Measurements from ENCODE around the gene MSRB3. TPM values are rescaled to one million over a fixed set of nuclear protein-coding genes. Genes with fewer than 3 reads are reported as not detected.

MSRB3 gene
- total and polyA plus RNA-seq, 2 of the 4 experiments (the other 2 are of a cell fraction), result 31.7 to 35.7 TPM

DNA sequence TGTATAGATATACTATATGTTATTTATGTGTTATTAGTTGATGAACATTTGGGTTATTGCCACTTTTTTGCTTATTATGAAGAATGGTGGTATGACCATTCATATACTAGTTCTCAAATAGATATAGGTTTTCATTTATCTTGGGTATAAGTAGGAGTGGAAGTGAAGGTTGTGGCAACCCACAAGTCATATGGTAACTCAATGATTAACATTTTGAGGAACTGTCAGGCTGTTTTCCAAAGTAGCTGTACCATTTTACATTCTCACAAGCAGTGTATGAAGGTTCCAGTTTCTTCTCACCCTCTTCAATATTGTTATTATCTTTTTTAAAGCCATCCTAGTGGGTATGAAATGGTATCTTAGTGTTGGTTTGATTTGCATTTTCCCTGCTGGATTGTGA is 19.0 kb upstream of the MSRB3 start:
- H3K4me1 ChIP-seq (ENCODE audit: control insufficient read depth, insufficient read depth, low read length), result no peaks in the 10 kb centered on the region
- no peak overlapping the region for H3K18ac ChIP-seq (ENCODE audit: low read depth, low read length)
- H2BK15ac ChIP-seq (ENCODE audit: low read depth, low read length), result no peak overlapping the region
- H2BK120ac ChIP-seq (ENCODE audit: low read depth, low read length), result no peak overlapping the region
- H4K8ac ChIP-seq (ENCODE audit: low read depth in 2 of 2, low read length in 2 of 2), result no peak overlapping the region
- no peak for DNase-seq
- no peaks in the 10 kb centered on the region for H3K9me3 ChIP-seq (ENCODE audit: control insufficient read depth, insufficient read depth, low read length)
- H2AFZ ChIP-seq (replicated peaks; ENCODE audit: low read length, poor library complexity), result no peak overlapping the region
- no peak overlapping the region for H3K14ac ChIP-seq (replicated peaks; ENCODE audit: low read depth, low read length)
- H4K20me1 ChIP-seq (ENCODE audit: insufficient read depth, low read length), result no peaks in the 10 kb centered on the region
- H3K56ac ChIP-seq (ENCODE audit: extremely low read depth, insufficient read depth, low read length), result no peak overlapping the region
- H3K4me3 ChIP-seq (ENCODE audit: insufficient read depth, low read depth, low read length), result no peak overlapping the region
- no peak overlapping the region for H2BK20ac ChIP-seq (ENCODE audit: low read depth, low read length)
- no peak overlapping the region for H3K9ac ChIP-seq (ENCODE audit: low read depth, low read length)
- H2BK5ac ChIP-seq (ENCODE audit: low read depth, low read length, poor library complexity, severe bottlenecking), result no peak overlapping the region
- ATAC-seq (ENCODE audit: low read depth), result no peak
- H3K36me3 ChIP-seq (ENCODE audit: control insufficient read depth, insufficient read depth, low read length), result no peaks in the 10 kb centered on the region
- no peaks in the 10 kb centered on the region for H3K79me1 ChIP-seq (ENCODE audit: low read depth in 1 of 2, low read length in 2 of 2)
- no peak overlapping the region for H3K27ac ChIP-seq (ENCODE audit: insufficient read depth, low read length)
- H3K9me1 ChIP-seq (ENCODE audit: insufficient read depth, low read length), result no peaks in the 10 kb centered on the region
- in situ Hi-C loops (cut with MboI; ENCODE audit: low sequenced_read_pairs), result no loop called here
- no peak overlapping the region for H2AK5ac ChIP-seq (ENCODE audit: low read depth, low read length)
- H3K27me3 ChIP-seq (ENCODE audit: control insufficient read depth, insufficient read depth, low read length), result no peaks in the 10 kb centered on the region
- H2AK9ac ChIP-seq (replicated peaks; ENCODE audit: low read depth, low read length, poor library complexity), result no peak overlapping the region
- intact Hi-C loops (cut with micrococcal nuclease), result no loop called here
- H4K91ac ChIP-seq (ENCODE audit: insufficient read depth, low read depth, low read length), result no peak overlapping the region
- dilution Hi-C loops (cut with HindIII; ENCODE audit: low sequenced_read_pairs, unreplicated experiment), result no loop called here
- BruUV-seq (replicated peaks), result no TSS peak
- ChIA-PET CTCF (no interaction called here), POLR2A (ENCODE audit: unreplicated experiment) (no interaction called here)
- no peak overlapping the region for H3K4me2 ChIP-seq (ENCODE audit: low read depth, low read length)
- TF ChIP-seq POLR2A (IDR thresholded peaks at IDR 0.05; ENCODE audit: low read depth, low read length), result no peak
- TF ChIP-seq MAFK (IDR thresholded peaks at IDR 0.05; ENCODE audit: low read depth, low read length), result no peak
- TF ChIP-seq CHD1 (IDR thresholded peaks at IDR 0.05; ENCODE audit: low read depth, low read length), result no peak
- TF ChIP-seq FOS (IDR thresholded peaks at IDR 0.05; ENCODE audit: low read depth, low read length), result no peak
- TF ChIP-seq MAZ (IDR thresholded peaks at IDR 0.05; ENCODE audit: borderline replicate concordance, low read depth, low read length), result no peak
- TF ChIP-seq NFE2L2 (IDR thresholded peaks at IDR 0.05; ENCODE audit: low read depth, low read length), result no peak
- no peak for TF ChIP-seq RCOR1 (IDR thresholded peaks at IDR 0.05; ENCODE audit: insufficient replicate concordance, low read length)
- no peak for TF ChIP-seq MXI1 (IDR thresholded peaks at IDR 0.05; ENCODE audit: borderline replicate concordance, low read depth, low read length)
- no peak for TF ChIP-seq RAD21 (IDR thresholded peaks at IDR 0.05; ENCODE audit: low read length)
- no peak for TF ChIP-seq CTCF (conservative IDR thresholded peaks at IDR 0.05; ENCODE audit: low read depth, low read length)
- no peak overlapping the region for H3K23ac ChIP-seq (ENCODE audit: low read depth, low read length)
- no peak overlapping the region for H3K4ac ChIP-seq (ENCODE audit: low read depth, low read length)
- H4K5ac ChIP-seq (ENCODE audit: low read depth, low read length), result no peak overlapping the region

Measured in IMR-90 (cell line).